Kidney (tissue), 14 donors: ENCODE data around the gene HOXD12. TPM values are rescaled to one million over a fixed set of nuclear protein-coding genes. Genes with fewer than 3 reads are reported as not detected.
A peak's percentile ranks its signal among the peaks of the same experiment; 100 is the strongest.

Source experiments
- DNase-seq, 5 donors: peaks; one replicate each; pipeline ENCODE4 v3.0.0-alpha.2; 2013 to 2020
- FAIRE-seq: peaks from 2 replicates; lab custom pipeline; 2012; peaks lifted over from hg19 to GRCh38; lab: Jason Lieb, UNC
- H3K27ac ChIP-seq, 2 donors: one replicate each; pipeline ENCODE4 v1.7.0; 2013; ENCODE audit warnings: low read depth in 2 of 2, low read length in 2 of 2, inconsistent platforms in 1 of 2
- H3K27me3 ChIP-seq: one replicate; pipeline ENCODE4 v1.7.1; 2013; ENCODE audit warnings: low read length, inconsistent platforms; ENCODE audit not compliant: control insufficient read depth, insufficient read depth
- H3K36me3 ChIP-seq, 3 donors: one replicate each; pipeline versions ENCODE4 v1.7.0 to v1.7.1; 2013; ENCODE audit warnings: low read length in 3 of 3, control low read depth in 1 of 3, inconsistent platforms in 1 of 3; ENCODE audit not compliant: insufficient read depth in 3 of 3, control insufficient read depth in 2 of 3
- H3K4me1 ChIP-seq, 3 donors: one replicate each; pipeline versions ENCODE4 v1.7.0 to v1.7.1; 2013; ENCODE audit warnings: low read length in 3 of 3, inconsistent platforms in 1 of 3, low read depth in 1 of 3; ENCODE audit not compliant: control insufficient read depth in 2 of 3, insufficient read depth in 2 of 3
- H3K4me3 ChIP-seq, 3 donors: one replicate each; pipeline versions ENCODE4 v1.7.0 to v1.8.1; 2013; ENCODE audit warnings: low read length in 3 of 3, control low read depth in 1 of 3, inconsistent platforms in 1 of 3
- H3K9ac ChIP-seq, 3 donors: one replicate each; pipeline versions ENCODE4 v1.7.0 to v1.7.1; 2013; ENCODE audit warnings: low read length in 3 of 3, control low read depth in 1 of 3, inconsistent platforms in 1 of 3
- H3K9me3 ChIP-seq, 3 donors: one replicate each; pipeline versions ENCODE4 v1.7.0 to v1.7.1; 2013; ENCODE audit warnings: low read length in 3 of 3, control low read depth in 1 of 3, inconsistent platforms in 1 of 3; ENCODE audit not compliant: control insufficient read depth in 2 of 3, insufficient read depth in 1 of 3
- CTCF ChIP-seq: IDR thresholded peaks from 3 replicates; pipeline ENCODE4 v1.5.1; 2012; ENCODE audit warnings: mild to moderate bottlenecking, moderate library complexity, borderline replicate concordance; ENCODE audit not compliant: insufficient read depth; ENCODE audit errors: extremely low read depth
- intact Hi-C: fragments of 100-400 bp; cut with DNase I; formaldehyde crosslinking; loops from one replicate; pipeline ENCODE4 v1.11.1; 2022
- polyA plus RNA-seq: library from polyadenylated mRNA; stranded (reverse); fragments of 350-450 nt; fragmentation: Illumina TruSeq; extraction: RNeasy Lipid Tissue Mini Kit (QIAGEN cat#74804); gene quantifications from one replicate; pipeline ENCODE4 v1.2.3, GENCODE V29; 2014; ENCODE audit warnings: low read depth, low replicate concordance; ENCODE audit not compliant: insufficient read depth
- total RNA-seq: library from RNA; stranded (reverse); fragmentation: NEBNext Ultra II Directional; extraction: Animal tissue kit (Norgen Biotek cat#: 25700); gene quantifications from one replicate; pipeline ENCODE4 v1.2.1, GENCODE V29; 2021
- donor health status: control.
- donor health status: control.
- donor health status: control.
- donor health status: control.
- donor health status: control.
- donor health status: DM: yes; HTN: yes; CAD: no.
- donor health status: Normal renal cell carcinoma (clear cell type).

HOXD12 gene
- total and polyA plus RNA-seq, 2 donors from 2014 or later: not detected

- H3K4me1 ChIP-seq: peaks cover 0 to 15% (median 2%) of the 10 kb centered on the region in 3 donors
- no peak for FAIRE-seq
- peaks cover 0 to 8% (median 0%) of the 10 kb centered on the region in 3 donors for H3K36me3 ChIP-seq
- H3K9me3 ChIP-seq: no peaks in the 10 kb centered on the region
- TF ChIP-seq CTCF: no peak
- intact Hi-C loops: no loop called here
- peak overlapping the region; percentile 62 to 89 (median 69) for H3K4me3 ChIP-seq
- no peaks in the 10 kb centered on the region for H3K27me3 ChIP-seq
- peak overlapping the region; percentile 93 to 94 for H3K27ac ChIP-seq
- DNase-seq: peak in 1 of 5 donors; percentile 76
- H3K9ac ChIP-seq: peak overlapping the region; percentile 9 to 97 (median 59)
These were observed 17.7 kb downstream of the HOXD12 start for GRCh38 chr2:176117162-176117822.

- Histone ChIP-seq H3K27me3 (no peaks in the 10 kb centered on the region), H3K27ac (peak overlapping the region; percentile 93 to 94), H3K9ac (peak overlapping the region; percentile 59 to 97 (median 62)), H3K4me1 (peaks cover 0 to 15% (median 2%) of the 10 kb centered on the region in 3 donors), H3K36me3 (peaks cover 0 to 8% (median 0%) of the 10 kb centered on the region in 3 donors), H3K4me3 (peak overlapping the region; percentile 62 to 89 (median 69)), H3K9me3 (no peaks in the 10 kb centered on the region)
- TF ChIP-seq CTCF: no peak
- FAIRE-seq (no peak), DNase-seq (peak in 1 of 5 donors; percentile 33)
- intact Hi-C loops: no loop called here
These were observed 18.3 kb downstream of the HOXD12 start for GRCh38 chr2:176117823-176118371.

GRCh38 chr2:176118601-176119339 is 19.2 kb downstream of the HOXD12 start:
- Histone ChIP-seq H3K4me3 (peak overlapping the region; percentile 62 to 89 (median 69)), H3K36me3 (peaks cover 0 to 8% (median 0%) of the 10 kb centered on the region in 3 donors), H3K27me3 (no peaks in the 10 kb centered on the region), H3K4me1 (peaks cover 0 to 15% (median 2%) of the 10 kb centered on the region in 3 donors), H3K9me3 (no peaks in the 10 kb centered on the region), H3K27ac (peak overlapping the region; percentile 93 to 94), H3K9ac (peak overlapping the region; percentile 59 to 97 (median 62))
- intact Hi-C loops: no loop called here
- peak; percentile 56 for TF ChIP-seq CTCF
- DNase-seq (peak; percentile 90 to 97 (median 91)), FAIRE-seq (no peak)
